AG04450 (cell line): ENCODE data around the gene CSTPP1. TPM values are rescaled to one million over a fixed set of nuclear protein-coding genes. Genes with fewer than 3 reads are reported as not detected.

Source experiments
- CTCF ChIA-PET: fragments of 300-600, 350-600 bp; formaldehyde crosslinking; extraction: SDS; loops from one replicate; lab custom pipeline; 2022; ENCODE audit warnings: antibody characterized with exemption, inconsistent platforms; lab: Charles Lee
- POLR2A ChIA-PET: fragments of 350-600 bp; formaldehyde crosslinking; extraction: SDS; loops from one replicate; lab custom pipeline; 2021; ENCODE audit warnings: antibody characterized with exemption, inconsistent platforms; lab: Yijun Ruan, JAX
- DNase-seq: peaks from one replicate; pipeline ENCODE4 v3.0.0-alpha.2; 2011; ENCODE audit warnings: low read depth, low spot score
- H3K27ac ChIP-seq: one replicate; pipeline ENCODE4 v1.5.1; 2012; ENCODE audit warnings: low read depth, low read length, control low read depth
- H3K27me3 ChIP-seq: one replicate; pipeline ENCODE4 v1.6.0; 2012; ENCODE audit warnings: low read length; ENCODE audit not compliant: control insufficient read depth, insufficient read depth
- H3K4me3 ChIP-seq: 2 replicates; pipeline ENCODE4 v1.5.1; 2011; ENCODE audit warnings: mild to moderate bottlenecking, low read depth, low read length, control low read depth
- H3K9me3 ChIP-seq: 2 replicates; pipeline ENCODE4 v1.5.1; 2012; ENCODE audit warnings: low read length; ENCODE audit not compliant: control insufficient read depth, insufficient read depth
- polyA plus RNA-seq: library from polyadenylated mRNA; depleted of rRNA; stranded (reverse); fragments of >200 nt; gene quantifications from 2 replicates; pipeline ENCODE4 v1.2.3, GENCODE V29; 2011
- TF ChIP-seq, protein P1 (sequence below): IDR thresholded peaks from 2 replicates; pipeline ENCODE4 v1.5.1; 2011; ENCODE audit warnings: low read depth, low read length, control low read depth, inconsistent platforms

Gene CSTPP1
- polyA plus RNA-seq, 1 experiment: 30.2 TPM

DNA sequence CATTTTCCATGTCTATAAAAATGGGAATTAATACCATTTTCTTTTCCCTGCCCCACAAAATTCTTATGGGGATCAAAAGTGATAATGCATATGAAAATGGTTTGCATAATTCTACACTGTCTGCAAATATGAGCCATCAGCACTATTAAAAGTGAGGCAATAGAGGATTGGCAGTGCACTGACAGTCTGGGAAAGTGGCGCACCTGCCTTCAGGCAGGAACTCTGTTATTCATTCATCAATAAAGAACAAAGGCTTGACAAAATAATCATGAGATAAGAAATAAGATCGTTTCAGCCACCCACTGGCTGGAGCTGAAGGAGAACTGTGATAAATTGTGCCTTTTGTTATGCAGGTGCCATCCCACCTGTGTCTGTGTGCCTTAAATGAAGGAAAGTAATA, 190.7 kb downstream of the CSTPP1 start:
- no peak overlapping the region for H3K4me3 ChIP-seq
- H3K9me3 ChIP-seq: no peaks in the 10 kb centered on the region
- H3K27ac ChIP-seq: no peak overlapping the region
- ChIA-PET CTCF (no interaction called here), POLR2A (no interaction called here)
- TF ChIP-seq, protein P1, sequence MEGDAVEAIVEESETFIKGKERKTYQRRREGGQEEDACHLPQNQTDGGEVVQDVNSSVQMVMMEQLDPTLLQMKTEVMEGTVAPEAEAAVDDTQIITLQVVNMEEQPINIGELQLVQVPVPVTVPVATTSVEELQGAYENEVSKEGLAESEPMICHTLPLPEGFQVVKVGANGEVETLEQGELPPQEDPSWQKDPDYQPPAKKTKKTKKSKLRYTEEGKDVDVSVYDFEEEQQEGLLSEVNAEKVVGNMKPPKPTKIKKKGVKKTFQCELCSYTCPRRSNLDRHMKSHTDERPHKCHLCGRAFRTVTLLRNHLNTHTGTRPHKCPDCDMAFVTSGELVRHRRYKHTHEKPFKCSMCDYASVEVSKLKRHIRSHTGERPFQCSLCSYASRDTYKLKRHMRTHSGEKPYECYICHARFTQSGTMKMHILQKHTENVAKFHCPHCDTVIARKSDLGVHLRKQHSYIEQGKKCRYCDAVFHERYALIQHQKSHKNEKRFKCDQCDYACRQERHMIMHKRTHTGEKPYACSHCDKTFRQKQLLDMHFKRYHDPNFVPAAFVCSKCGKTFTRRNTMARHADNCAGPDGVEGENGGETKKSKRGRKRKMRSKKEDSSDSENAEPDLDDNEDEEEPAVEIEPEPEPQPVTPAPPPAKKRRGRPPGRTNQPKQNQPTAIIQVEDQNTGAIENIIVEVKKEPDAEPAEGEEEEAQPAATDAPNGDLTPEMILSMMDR: no peak
- H3K27me3 ChIP-seq: no peaks in the 10 kb centered on the region
- no peak for DNase-seq

DNA sequence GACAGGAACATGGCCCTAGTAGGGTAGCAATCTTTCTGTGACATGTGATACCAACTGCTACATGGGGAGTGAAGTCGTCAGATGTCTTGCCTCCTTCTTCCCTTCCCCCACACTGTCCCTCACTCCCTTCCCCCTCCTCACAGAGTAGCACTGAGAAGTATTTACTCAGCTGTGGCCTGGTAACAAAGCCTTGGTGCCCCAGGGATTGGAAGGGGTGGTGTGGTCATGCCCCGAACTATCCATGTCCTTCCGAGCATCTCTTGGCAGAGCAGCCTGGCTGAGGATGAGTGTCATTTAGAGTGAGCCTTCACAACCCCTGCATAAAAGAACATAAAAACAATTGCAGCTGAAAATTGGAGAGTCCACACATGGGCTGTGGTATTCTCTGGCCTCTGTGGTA, 194.0 kb downstream of the CSTPP1 start:
- Histone ChIP-seq H3K4me3 (no peak overlapping the region), H3K9me3 (no peaks in the 10 kb centered on the region), H3K27me3 (no peaks in the 10 kb centered on the region), H3K27ac (no peak overlapping the region)
- TF ChIP-seq, protein P1: no peak
- DNase-seq: no peak
- ChIA-PET POLR2A (no interaction called here), CTCF (interaction anchor here (1.0 kb wide), 1 partner anchor 22 kb away, joined by 3 read pairs; no protein-coding TSS in a partner anchor)

DNA sequence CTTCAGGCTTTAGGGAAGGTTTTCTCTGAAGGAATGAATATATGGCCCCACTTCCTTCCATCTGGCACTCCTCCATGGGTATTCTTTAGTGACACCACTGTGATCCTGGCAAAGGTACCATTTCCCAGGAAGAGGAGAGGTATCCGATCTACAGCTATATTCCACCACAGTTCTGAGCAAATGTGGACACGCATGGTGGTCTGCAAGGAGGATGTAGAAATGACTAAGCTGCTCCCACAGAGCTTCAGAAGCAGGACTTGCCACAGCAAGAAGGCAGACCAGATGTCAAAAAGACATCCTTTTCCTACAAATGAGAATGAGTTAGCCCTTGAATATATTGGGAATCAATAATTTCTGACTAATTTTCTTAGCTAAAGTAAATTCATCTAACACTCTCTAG, 194.6 kb downstream of the CSTPP1 start:
- Histone ChIP-seq H3K4me3 (no peak overlapping the region), H3K27ac (no peak overlapping the region), H3K9me3 (no peaks in the 10 kb centered on the region), H3K27me3 (no peaks in the 10 kb centered on the region)
- TF ChIP-seq, protein P1: no peak
- POLR2A ChIA-PET: no interaction called here
- CTCF ChIA-PET: interaction anchor here (1.0 kb wide), 1 partner anchor 22 kb away, joined by 3 read pairs; no protein-coding TSS in a partner anchor
- DNase-seq: no peak

DNA sequence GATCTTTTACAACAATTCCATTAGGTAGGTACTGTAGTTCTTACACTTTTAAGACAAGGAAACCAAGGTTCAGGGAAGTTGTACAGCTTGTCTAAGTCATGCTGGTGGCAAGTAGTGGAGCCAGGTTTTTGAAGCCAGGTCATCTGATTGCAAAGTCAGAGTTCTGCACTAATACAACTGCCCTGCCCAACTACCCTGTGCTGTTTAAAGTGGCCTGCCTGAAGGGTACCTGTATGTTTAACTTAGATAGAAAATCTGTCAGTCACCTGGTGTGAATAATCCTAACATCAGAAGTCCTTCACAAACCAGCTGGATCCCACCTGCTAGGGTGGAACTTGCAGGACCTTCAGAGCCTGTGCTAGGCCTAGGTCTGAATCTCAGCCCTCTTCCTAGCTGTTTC, 195.9 kb downstream of the CSTPP1 start:
- CTCF ChIA-PET: no interaction called here

DNA sequence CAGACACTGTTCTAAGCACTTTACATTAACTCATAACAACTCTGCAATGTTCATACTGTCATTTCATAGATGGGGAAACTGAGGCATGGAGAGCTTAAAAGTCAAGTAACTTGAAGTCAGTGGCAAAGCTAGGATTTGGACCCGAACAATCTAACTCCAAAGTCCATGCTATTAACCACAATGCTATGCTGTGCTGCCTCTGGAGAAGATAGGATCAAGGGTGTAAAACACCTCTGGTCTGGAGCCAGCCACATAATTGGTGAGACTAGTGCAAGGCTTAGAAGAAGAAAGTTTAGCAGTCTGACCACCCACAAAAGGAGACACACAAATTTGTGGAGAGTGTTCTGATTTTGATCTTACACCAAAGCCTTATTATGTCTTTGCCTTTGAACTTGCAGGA, 196.4 kb downstream of the CSTPP1 start:
- TF ChIP-seq, protein P1: no peak
- CTCF ChIA-PET: no interaction called here
- POLR2A ChIA-PET: no interaction called here
- H3K4me3 ChIP-seq: no peak overlapping the region
- H3K27me3 ChIP-seq: no peaks in the 10 kb centered on the region
- H3K27ac ChIP-seq: no peak overlapping the region
- no peak for DNase-seq
- H3K9me3 ChIP-seq: no peaks in the 10 kb centered on the region

More for the DNA sequence above, 195.9 kb downstream of the CSTPP1 start:
- no peak overlapping the region for H3K4me3 ChIP-seq
- DNase-seq: no peak
- POLR2A ChIA-PET: no interaction called here
- TF ChIP-seq, protein P1: no peak
- no peaks in the 10 kb centered on the region for H3K27me3 ChIP-seq
- H3K9me3 ChIP-seq: no peaks in the 10 kb centered on the region
- no peak overlapping the region for H3K27ac ChIP-seq
